ENCODE measurements around the gene MMP8. TPM values are rescaled to one million over a fixed set of nuclear protein-coding genes. Genes with fewer than 3 reads are reported as not detected.
"Not testable (repeated sequence)": the region's sequence is repeated elsewhere in the genome, so short reads cannot be mapped to it uniquely, and the experiment has no call there.

Gene MMP8
- total RNA-seq, 1 experiment from 2014 or later = not detected

- intact Hi-C loops (cut with micrococcal nuclease; ENCODE audit: unreplicated experiment) = loop anchor here (1.0 to 5.0 kb wide), 3 partner anchors 79 to 322 kb away; no protein-coding TSS in a partner anchor
- ChIA-PET CTCF (interaction anchor here (0.6 kb wide), 1 partner anchor 179 kb away, joined by 3 read pairs; no protein-coding TSS in a partner anchor), POLR2A (ENCODE audit: unreplicated experiment) (no interaction called here)
- no peaks in the 10 kb centered on the region for H3K9me3 ChIP-seq (ENCODE audit: insufficient read depth, low read depth)
- no peak overlapping the region for H3K4me2 ChIP-seq
- H3K4me1 ChIP-seq (replicated peaks; ENCODE audit: insufficient read depth) = no peaks in the 10 kb centered on the region
- no peaks in the 10 kb centered on the region for H3K36me3 ChIP-seq (ENCODE audit: low read depth)
- no peaks in the 10 kb centered on the region for H3F3A ChIP-seq (ENCODE audit: insufficient read depth, low read depth)
- H3K4me3 ChIP-seq = no peak overlapping the region
- no peak overlapping the region for H2AFZ ChIP-seq
- H3K27ac ChIP-seq = no peak overlapping the region
- no TSS peak for BruUV-seq (replicated peaks)
- TF ChIP-seq CTCF (conservative IDR thresholded peaks at IDR 0.05) = peak; percentile 98
- TF ChIP-seq EZH2 (IDR thresholded peaks at IDR 0.05; ENCODE audit: low read depth) = no peak
- H3K79me2 ChIP-seq (ENCODE audit: low read depth) = no peaks in the 10 kb centered on the region
- H3K9me2 ChIP-seq (ENCODE audit: insufficient read depth) = no peaks in the 10 kb centered on the region
- no peaks in the 10 kb centered on the region; the same call in 1 of the 2 replicates for H3K27me3 ChIP-seq (ENCODE audit: insufficient read depth, low read depth)
- peak; percentile 50 to 74 for DNase-seq
- H4K20me1 ChIP-seq (ENCODE audit: insufficient read depth) = no peaks in the 10 kb centered on the region
These were observed 8.6 kb upstream of the MMP8 start for GRCh38 chr11:102733232-102733875.

GRCh38 chr11:102730944-102731343 is 6.2 kb upstream of the MMP8 start:
- H3F3A ChIP-seq (ENCODE audit: insufficient read depth, low read depth); H3K27me3 ChIP-seq (ENCODE audit: insufficient read depth, low read depth); H3K79me2 ChIP-seq (ENCODE audit: low read depth); H3K9me2 ChIP-seq (ENCODE audit: insufficient read depth); H3K9me3 ChIP-seq (ENCODE audit: insufficient read depth, low read depth); CTCF ChIA-PET; H4K20me1 ChIP-seq (ENCODE audit: insufficient read depth); DNase-seq; H3K27ac ChIP-seq; H2AFZ ChIP-seq; BruUV-seq (replicated peaks); POLR2A ChIA-PET (ENCODE audit: unreplicated experiment); H3K36me3 ChIP-seq (ENCODE audit: low read depth); H3K4me3 ChIP-seq; H3K4me1 ChIP-seq (replicated peaks; ENCODE audit: insufficient read depth); H3K4me2 ChIP-seq: not testable (repeated sequence)
- intact Hi-C loops (cut with micrococcal nuclease; ENCODE audit: unreplicated experiment) = loop anchor here (5.0 kb wide), 1 partner anchor 81 kb away; no protein-coding TSS in a partner anchor

GRCh38 chr11:102729849-102730815 is 5.4 kb upstream of the MMP8 start:
- no peak for DNase-seq
- no TSS peak for BruUV-seq (replicated peaks)
- Histone ChIP-seq H3K9me2 (ENCODE audit: insufficient read depth) (no peaks in the 10 kb centered on the region), H3K27me3 (ENCODE audit: insufficient read depth, low read depth) (no peaks in the 10 kb centered on the region; the same call in 1 of the 2 replicates), H4K20me1 (ENCODE audit: insufficient read depth) (no peaks in the 10 kb centered on the region), H3K4me3 (no peak overlapping the region), H3K79me2 (ENCODE audit: low read depth) (no peaks in the 10 kb centered on the region), H3K4me2 (no peak overlapping the region), H3K4me1 (replicated peaks; ENCODE audit: insufficient read depth) (no peaks in the 10 kb centered on the region), H3F3A (ENCODE audit: insufficient read depth, low read depth) (no peaks in the 10 kb centered on the region), H2AFZ (no peak overlapping the region), H3K9me3 (ENCODE audit: insufficient read depth, low read depth) (no peaks in the 10 kb centered on the region), H3K27ac (no peak overlapping the region), H3K36me3 (ENCODE audit: low read depth) (no peaks in the 10 kb centered on the region)
- ChIA-PET POLR2A (ENCODE audit: unreplicated experiment) (no interaction called here), CTCF (no interaction called here)
- intact Hi-C loops (cut with micrococcal nuclease; ENCODE audit: unreplicated experiment) = loop anchor here (5.0 kb wide), 1 partner anchor 82 kb away; no protein-coding TSS in a partner anchor
- TF ChIP-seq EZH2 (IDR thresholded peaks at IDR 0.05; ENCODE audit: low read depth) (no peak), CTCF (conservative IDR thresholded peaks at IDR 0.05) (no peak)
